BJ (cell line): Measurements from ENCODE around the gene RELL1. TPM values are rescaled to one million over a fixed set of nuclear protein-coding genes. Genes with fewer than 3 reads are reported as not detected.

Source experiments
- CTCF ChIA-PET: fragments of 350-600 bp; formaldehyde crosslinking; extraction: SDS; loops from one replicate; lab custom pipeline; 2021; ENCODE audit warnings: antibody characterized with exemption, inconsistent platforms; lab: Yijun Ruan, JAX
- POLR2A ChIA-PET: fragments of 300-600 bp; sonication (Branson Sonifier 250); formaldehyde crosslinking; extraction: SDS; loops from one replicate; lab custom pipeline; 2021; ENCODE audit warnings: antibody characterized with exemption; lab: Charles Lee
- DNase-seq: peaks from one replicate; pipeline ENCODE4 v3.0.0-alpha.2; 2011; ENCODE audit warnings: low read depth
- H3K27me3 ChIP-seq: 2 replicates; pipeline ENCODE4 v1.6.0; 2011; ENCODE audit warnings: low read length; ENCODE audit not compliant: control insufficient read depth, insufficient read depth
- H3K36me3 ChIP-seq: 2 replicates; pipeline ENCODE4 v1.5.1; 2011; ENCODE audit warnings: low read length; ENCODE audit not compliant: control insufficient read depth, insufficient read depth
- H3K4me3 ChIP-seq: 2 replicates; pipeline ENCODE4 v1.5.1; 2011; ENCODE audit warnings: low read depth, mild to moderate bottlenecking, control low read depth, low read length
- CTCF ChIP-seq: IDR thresholded peaks from 2 replicates; pipeline ENCODE4 v1.5.1; 2011; ENCODE audit warnings: low read depth, mild to moderate bottlenecking, control low read depth, inconsistent platforms, low read length, moderate library complexity; ENCODE audit not compliant: insufficient read depth
- polyA plus RNA-seq: library from polyadenylated mRNA; depleted of rRNA; stranded (reverse); fragments of >200 nt; gene quantifications from 2 replicates; pipeline ENCODE4 v1.2.3, GENCODE V29; 2011

RELL1 gene
- polyA plus RNA-seq, 1 experiment = 6.5 TPM

GRCh38 chr4:37687681-37688080 lies 1.5 kb upstream of the RELL1 start:
- Histone ChIP-seq H3K4me3 (no peak overlapping the region), H3K36me3 (no peaks in the 10 kb centered on the region), H3K27me3 (no peaks in the 10 kb centered on the region)
- CTCF ChIA-PET = interaction anchor here (1.4 kb wide), 1 partner anchor 85 kb away, joined by 4 read pairs; no protein-coding TSS in a partner anchor
- POLR2A ChIA-PET = no interaction called here
- no peak for TF ChIP-seq CTCF
- DNase-seq = no peak

GRCh38 chr4:37687194-37687562 lies 1.0 kb upstream of the RELL1 start:
- TF ChIP-seq CTCF = no peak
- Histone ChIP-seq H3K4me3 (peak overlapping the region; percentile 54), H3K36me3 (no peaks in the 10 kb centered on the region), H3K27me3 (no peaks in the 10 kb centered on the region)
- POLR2A ChIA-PET = no interaction called here
- CTCF ChIA-PET = interaction anchor here (0.6 to 1.4 kb wide), 2 partner anchors 84 to 973 kb away, joined by 3 to 4 read pairs; no protein-coding TSS in a partner anchor
- no peak for DNase-seq

GRCh38 chr4:37685823-37686372 lies 278 bp downstream of the RELL1 start:
- no peak for TF ChIP-seq CTCF
- peak overlapping the region; percentile 93 for H3K4me3 ChIP-seq
- no peaks in the 10 kb centered on the region for H3K27me3 ChIP-seq
- no peak for DNase-seq
- ChIA-PET CTCF (interaction anchor here (1.4 kb wide), 1 partner anchor 83 kb away, joined by 4 read pairs; no protein-coding TSS in a partner anchor), POLR2A (no interaction called here)
- no peaks in the 10 kb centered on the region for H3K36me3 ChIP-seq

DNA sequence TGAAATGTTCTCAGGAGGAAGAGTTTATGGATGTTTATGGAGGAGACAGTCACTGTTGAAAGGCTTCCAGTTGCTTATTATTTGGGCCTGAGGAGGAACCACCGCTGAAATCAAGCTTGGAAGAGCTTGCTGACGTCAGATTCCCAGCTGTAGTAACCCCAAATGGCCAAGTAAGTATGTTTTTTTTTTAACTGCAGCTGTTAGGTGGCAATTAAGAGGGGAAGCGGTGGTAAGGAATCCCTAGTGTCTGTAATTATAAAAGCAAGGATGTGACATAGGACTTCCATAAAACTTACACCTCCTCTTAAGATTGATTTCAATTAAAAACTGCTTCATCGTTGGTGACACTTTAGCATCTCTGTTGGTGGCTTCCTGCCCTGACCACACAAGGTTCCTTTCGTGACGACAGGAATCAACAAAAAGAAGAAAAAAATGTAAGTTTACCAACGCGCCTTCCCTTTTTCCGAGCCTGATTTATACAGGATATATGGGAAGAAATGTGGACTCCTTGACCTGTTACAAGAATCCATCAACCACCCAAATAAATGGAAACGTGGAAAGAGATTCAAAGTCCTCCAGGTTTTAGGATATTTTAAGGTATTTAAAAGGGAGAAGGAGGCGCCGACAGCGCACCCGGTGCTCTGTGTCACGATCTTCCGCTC lies 884 bp downstream of the RELL1 start:
- CTCF ChIA-PET = interaction anchor here (1.2 kb wide), 1 partner anchor 82 kb away, joined by 6 read pairs; no protein-coding TSS in a partner anchor
- DNase-seq = peak; percentile 35
- H3K36me3 ChIP-seq = no peaks in the 10 kb centered on the region
- POLR2A ChIA-PET = no interaction called here
- no peak for TF ChIP-seq CTCF
- no peaks in the 10 kb centered on the region for H3K27me3 ChIP-seq
- peak overlapping the region; percentile 93 for H3K4me3 ChIP-seq

DNA sequence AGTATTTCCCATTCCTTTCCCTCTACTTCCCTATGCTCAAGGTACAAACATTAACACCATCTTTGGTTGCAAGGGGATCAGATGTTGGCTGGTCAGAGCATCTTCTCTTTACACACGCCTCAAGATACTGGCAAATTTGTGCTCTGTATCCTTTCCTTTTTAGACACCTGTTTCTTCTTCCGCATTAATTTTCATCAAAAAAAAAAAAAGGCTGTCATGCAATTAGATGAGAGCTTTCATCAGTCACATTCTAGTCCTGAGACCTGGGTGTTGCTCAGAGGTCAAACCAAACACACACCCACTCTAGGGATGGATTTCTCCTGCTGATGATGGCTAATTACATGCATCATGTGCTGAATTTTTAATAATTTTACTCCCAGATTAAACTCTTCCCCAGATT lies 2.0 kb downstream of the RELL1 start:
- CTCF ChIA-PET = interaction anchor here (0.6 to 1.2 kb wide), 3 partner anchors 12 to 1493 kb away, joined by 3 to 6 read pairs (median 3); no protein-coding TSS in a partner anchor
- no peak for TF ChIP-seq CTCF

More for the DNA sequence above, 2.0 kb downstream of the RELL1 start:
- Histone ChIP-seq H3K36me3 (no peaks in the 10 kb centered on the region), H3K27me3 (no peaks in the 10 kb centered on the region), H3K4me3 (no peak overlapping the region)
- POLR2A ChIA-PET = no interaction called here
- no peak for DNase-seq
